Measurements from ENCODE around the gene MAN1B1.

The MAN1B1 gene

GRCh38 chr9:137068539-137069507 is 18.0 kb upstream of the MAN1B1 start:
- DNase-seq (ENCODE audit: extremely low read depth, low read depth), result no peak

DNA sequence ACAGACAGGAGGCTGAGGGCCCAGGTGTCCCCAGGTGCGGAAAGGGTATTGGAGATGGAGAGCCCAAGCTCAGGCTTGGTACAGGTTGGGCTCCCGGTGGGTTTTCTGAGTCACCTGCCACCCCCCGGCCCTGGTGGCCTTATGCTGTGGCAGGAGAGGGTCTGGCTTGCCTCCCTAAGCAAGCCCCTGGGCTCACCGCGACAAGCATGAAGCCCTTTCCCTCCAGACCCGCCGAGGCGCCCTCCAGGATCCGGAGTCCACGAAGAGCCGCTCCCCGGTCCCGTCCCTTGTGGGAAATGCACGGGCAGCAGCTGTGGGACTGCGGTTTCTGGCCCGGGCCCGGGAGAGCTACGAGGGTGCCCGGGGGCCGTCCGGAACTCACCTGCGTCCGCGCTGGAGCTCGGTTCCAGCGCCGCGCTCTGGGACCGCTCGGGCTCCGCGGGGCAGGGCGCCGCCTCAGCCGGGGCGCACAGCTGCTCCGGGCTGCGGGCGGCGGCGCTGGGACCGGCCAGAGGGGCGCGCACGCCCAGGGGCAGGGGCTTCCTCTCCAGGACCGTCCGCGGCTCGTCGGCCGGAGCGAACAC is 17.2 kb upstream of the MAN1B1 start:
- no peak for DNase-seq (ENCODE audit: extremely low read depth, low read depth)
- no peak for TF ChIP-seq CTCF (IDR thresholded peaks at IDR 0.05; ENCODE audit: low read depth, low read length)

More at GRCh38 chr9:137068539-137069507, 18.0 kb upstream of the MAN1B1 start:
- TF ChIP-seq CTCF (IDR thresholded peaks at IDR 0.05; ENCODE audit: low read depth, low read length), result no peak

GRCh38 chr9:137070201-137070905 is 16.4 kb upstream of the MAN1B1 start, which contains the start of gene SAPCD2:
SAPCD2 (minus strand) TSS chr9:137070557; CDS start chr9:137070460, 97 bp downstream.
- no peak for TF ChIP-seq CTCF (IDR thresholded peaks at IDR 0.05; ENCODE audit: low read depth, low read length)
- no peak for DNase-seq (ENCODE audit: extremely low read depth, low read depth)

- TF ChIP-seq CTCF (IDR thresholded peaks at IDR 0.05; ENCODE audit: low read depth, low read length), result no peak; the same call in 1 of the 2 replicates
- no peak for DNase-seq (ENCODE audit: extremely low read depth, low read depth)
These were observed 15.9 kb upstream of the MAN1B1 start for GRCh38 chr9:137070906-137071275.

GRCh38 chr9:137071282-137071681 is 15.5 kb upstream of the MAN1B1 start:
- DNase-seq (ENCODE audit: extremely low read depth, low read depth), result no peak

GRCh38 chr9:137073992-137074399 is 12.8 kb upstream of the MAN1B1 start:
- no peak for TF ChIP-seq CTCF (IDR thresholded peaks at IDR 0.05; ENCODE audit: low read depth, low read length)

More at GRCh38 chr9:137071282-137071681, 15.5 kb upstream of the MAN1B1 start:
- no peak for TF ChIP-seq CTCF (IDR thresholded peaks at IDR 0.05; ENCODE audit: low read depth, low read length)

More at GRCh38 chr9:137073992-137074399, 12.8 kb upstream of the MAN1B1 start:
- no peak for DNase-seq (ENCODE audit: extremely low read depth, low read depth)
